Stimulated activated effector memory CD8-positive, alpha-beta T cell treated with anti-CD3 and anti-CD28 coated beads, Interleukin-12 subunit alpha, Interleukin-12 subunit beta, amount 100 ng/mL, for 72 hours (primary cell): ENCODE data around the gene ASIC4.
A peak's percentile ranks its signal among the peaks of the same experiment; 100 is the strongest.

ENCODE experiments used
- ATAC-seq: fragments of 150-1000 bp; cut with Tn5 transposase; 2 replicates; pipeline ENCODE4 v1.10.0; 2021
- DNase-seq, 2 donors: peaks; one replicate each; pipeline ENCODE4 v3.0.0; 2021 to 2022; ENCODE audit warnings: low spot score in 2 of 2
- H3K27ac Mint-ChIP-seq: one replicate; pipeline ENCODE4 v1.8.0; 2022; ENCODE audit warnings: mild to moderate bottlenecking, mixed read lengths
- H3K36me3 Mint-ChIP-seq: one replicate; pipeline ENCODE4 v1.8.0; 2022; ENCODE audit warnings: mild to moderate bottlenecking, mixed read lengths
- H3K4me1 Mint-ChIP-seq: one replicate; pipeline ENCODE4 v1.8.0; 2022; ENCODE audit warnings: mixed read lengths
- H3K4me3 Mint-ChIP-seq: one replicate; pipeline ENCODE4 v1.8.0; 2022; ENCODE audit warnings: mild to moderate bottlenecking, mixed read lengths
- H3K9me3 Mint-ChIP-seq: one replicate; pipeline ENCODE4 v1.8.0; 2022; ENCODE audit warnings: mixed read lengths

ASIC4 gene

GRCh38 chr2:219567791-219568361, 53.6 kb downstream of the ASIC4 start:
- no peaks in the 10 kb centered on the region for H3K9me3 Mint-ChIP-seq
- no peak overlapping the region for H3K27ac Mint-ChIP-seq
- DNase-seq (no peak), ATAC-seq (no peak)
- no peaks in the 10 kb centered on the region for H3K36me3 Mint-ChIP-seq
- no peaks in the 10 kb centered on the region for H3K4me1 Mint-ChIP-seq
- no peak overlapping the region for H3K4me3 Mint-ChIP-seq

GRCh38 chr2:219569041-219569440, 54.8 kb downstream of the ASIC4 start:
- ATAC-seq (no peak), DNase-seq (no peak)
- no peak overlapping the region for H3K4me3 Mint-ChIP-seq
- no peaks in the 10 kb centered on the region for H3K36me3 Mint-ChIP-seq
- no peaks in the 10 kb centered on the region for H3K9me3 Mint-ChIP-seq
- no peak overlapping the region for H3K27ac Mint-ChIP-seq
- H3K4me1 Mint-ChIP-seq: no peaks in the 10 kb centered on the region

DNA sequence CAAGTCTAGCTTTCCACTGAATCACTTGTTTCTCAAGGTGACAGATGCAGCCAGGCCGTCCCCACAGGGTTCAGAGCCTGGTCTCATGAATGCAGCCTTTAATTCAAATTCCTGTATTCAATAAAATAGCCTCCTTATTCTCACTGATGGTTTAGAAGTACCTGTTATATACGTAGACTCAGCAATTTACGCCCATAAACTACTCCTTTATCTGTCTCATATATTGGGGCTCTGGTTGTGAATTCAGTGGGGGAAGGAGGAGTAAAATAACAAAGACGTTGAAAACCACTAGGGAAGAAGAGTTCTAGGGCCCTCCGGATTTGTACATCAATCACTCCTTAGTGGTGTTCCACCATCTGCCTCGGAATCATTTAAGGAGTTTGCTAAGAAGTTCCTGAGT, 55.4 kb downstream of the ASIC4 start:
- Mint-ChIP-seq H3K4me1 (no peaks in the 10 kb centered on the region), H3K36me3 (no peaks in the 10 kb centered on the region), H3K27ac (no peak overlapping the region), H3K9me3 (no peaks in the 10 kb centered on the region), H3K4me3 (peak overlapping the region; percentile 42)
- DNase-seq: no peak
- ATAC-seq: no peak

DNA sequence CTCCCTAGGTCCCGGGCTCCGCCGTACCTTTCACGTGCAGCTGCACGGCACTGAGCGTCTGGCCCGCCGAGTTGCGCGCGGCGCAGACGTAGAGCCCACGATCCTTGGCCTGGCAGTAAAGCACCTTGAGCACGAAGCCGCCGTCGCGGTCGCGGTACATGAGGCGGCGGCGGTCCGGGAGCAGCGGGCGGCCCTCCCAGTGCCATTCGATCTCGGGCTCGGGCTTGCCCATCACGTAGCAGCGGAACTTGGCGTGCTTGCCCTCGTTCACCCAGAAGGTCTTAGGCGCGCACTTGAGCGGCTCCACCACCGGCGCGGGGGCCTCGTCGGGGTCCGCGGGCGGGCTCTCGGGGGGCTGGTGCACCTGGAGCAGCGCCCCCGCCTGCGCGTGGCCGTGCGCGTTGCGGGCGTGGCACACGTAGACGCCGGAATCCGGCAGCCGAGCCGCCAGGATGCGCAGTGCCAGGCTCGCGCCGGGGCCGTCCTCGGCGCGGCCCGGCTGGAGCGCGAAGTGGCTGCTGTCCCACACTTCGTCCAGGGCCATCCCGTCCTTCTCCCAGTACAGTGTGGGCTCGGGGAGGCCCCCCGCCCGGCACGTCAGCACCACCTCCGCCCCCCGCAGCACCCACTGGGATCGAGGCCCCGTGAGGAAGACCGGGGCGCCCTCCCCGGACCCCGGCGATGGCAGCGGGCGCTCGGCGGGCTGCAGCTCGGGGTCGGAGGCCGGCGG, 56.1 kb downstream of the ASIC4 start:
- no peaks in the 10 kb centered on the region for H3K9me3 Mint-ChIP-seq
- ATAC-seq (no peak), DNase-seq (no peak)
- H3K36me3 Mint-ChIP-seq: no peaks in the 10 kb centered on the region
- peak overlapping the region; percentile 42 for H3K4me3 Mint-ChIP-seq
- no peaks in the 10 kb centered on the region for H3K4me1 Mint-ChIP-seq
- no peak overlapping the region for H3K27ac Mint-ChIP-seq

DNA sequence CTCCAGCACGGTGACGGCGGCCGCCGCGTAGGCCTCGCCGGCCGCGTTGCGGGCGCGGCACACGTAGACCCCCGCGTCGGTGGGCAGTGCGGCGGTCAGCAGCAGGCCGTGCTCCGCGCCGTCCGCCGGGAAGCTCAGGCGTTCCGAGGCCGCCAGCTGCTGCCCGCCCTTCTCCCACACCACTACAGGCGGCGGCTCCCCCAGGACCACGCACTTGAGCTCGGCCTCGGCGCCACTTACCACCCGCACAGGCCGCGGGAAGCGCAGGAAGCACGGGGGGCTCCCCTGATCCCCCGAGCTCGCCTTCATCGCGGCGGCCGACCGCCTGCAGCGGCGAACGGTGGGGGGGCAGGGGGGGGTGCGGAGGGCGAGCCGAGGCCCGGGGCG, 56.6 kb downstream of the ASIC4 start:
- Mint-ChIP-seq H3K27ac (no peak overlapping the region), H3K9me3 (no peaks in the 10 kb centered on the region), H3K36me3 (no peaks in the 10 kb centered on the region), H3K4me3 (peak overlapping the region; percentile 42), H3K4me1 (no peaks in the 10 kb centered on the region)
- DNase-seq (no peak), ATAC-seq (no peak)

- no peaks in the 10 kb centered on the region for H3K4me1 Mint-ChIP-seq
- no peaks in the 10 kb centered on the region for H3K9me3 Mint-ChIP-seq
- ATAC-seq (no peak), DNase-seq (no peak)
- no peak within 1 kb of the TSS for H3K27ac Mint-ChIP-seq
- peak within 1 kb of the TSS; percentile 42 for H3K4me3 Mint-ChIP-seq
- no peaks in the 10 kb centered on the region for H3K36me3 Mint-ChIP-seq
Observed at GRCh38 chr2:219571311-219572236, 57.3 kb downstream of the ASIC4 start, which contains the start of gene OBSL1. TSS of gene OBSL1 (minus strand) at chr2:219571539. CDS start at chr2:219571232, 307 bp downstream.

- H3K4me3 Mint-ChIP-seq: peak within 1 kb of the TSS; percentile 42
- no peaks in the 10 kb centered on the region for H3K4me1 Mint-ChIP-seq
- ATAC-seq (no peak), DNase-seq (no peak)
- H3K36me3 Mint-ChIP-seq: no peaks in the 10 kb centered on the region
- H3K9me3 Mint-ChIP-seq: no peaks in the 10 kb centered on the region
- no peak within 1 kb of the TSS for H3K27ac Mint-ChIP-seq
Observed at GRCh38 chr2:219572237-219573001, 58.1 kb downstream of the ASIC4 start, which contains the start of gene INHA. TSS of gene INHA (plus strand) at chr2:219572310. CDS start at chr2:219572375, 65 bp downstream.

GRCh38 chr2:219573166-219573565, 58.9 kb downstream of the ASIC4 start:
- no peak overlapping the region for H3K27ac Mint-ChIP-seq
- no peak for ATAC-seq
- no peak overlapping the region for H3K4me3 Mint-ChIP-seq
- no peaks in the 10 kb centered on the region for H3K36me3 Mint-ChIP-seq
- no peaks in the 10 kb centered on the region for H3K9me3 Mint-ChIP-seq
- no peaks in the 10 kb centered on the region for H3K4me1 Mint-ChIP-seq
- DNase-seq: no peak

DNA sequence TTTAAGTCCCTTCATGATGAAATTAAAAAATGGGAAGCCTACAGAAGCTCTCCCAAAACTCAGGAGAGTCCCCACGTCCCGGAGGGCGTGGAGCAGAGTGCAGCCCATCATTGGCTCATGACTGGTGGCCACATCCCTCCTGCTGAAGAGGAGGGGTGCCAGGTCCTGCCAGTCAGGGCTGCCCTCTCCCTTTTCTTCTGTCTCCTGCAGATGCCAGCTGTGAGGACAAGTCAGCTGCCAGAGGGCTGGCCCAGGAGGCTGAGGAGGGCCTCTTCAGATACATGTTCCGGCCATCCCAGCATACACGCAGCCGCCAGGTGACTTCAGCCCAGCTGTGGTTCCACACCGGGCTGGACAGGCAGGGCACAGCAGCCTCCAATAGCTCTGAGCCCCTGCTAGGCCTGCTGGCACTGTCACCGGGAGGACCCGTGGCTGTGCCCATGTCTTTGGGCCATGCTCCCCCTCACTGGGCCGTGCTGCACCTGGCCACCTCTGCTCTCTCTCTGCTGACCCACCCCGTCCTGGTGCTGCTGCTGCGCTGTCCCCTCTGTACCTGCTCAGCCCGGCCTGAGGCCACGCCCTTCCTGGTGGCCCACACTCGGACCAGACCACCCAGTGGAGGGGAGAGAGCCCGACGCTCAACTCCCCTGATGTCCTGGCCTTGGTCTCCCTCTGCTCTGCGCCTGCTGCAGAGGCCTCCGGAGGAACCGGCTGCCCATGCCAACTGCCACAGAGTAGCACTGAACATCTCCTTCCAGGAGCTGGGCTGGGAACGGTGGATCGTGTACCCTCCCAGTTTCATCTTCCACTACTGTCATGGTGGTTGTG, 60.4 kb downstream of the ASIC4 start:
- ATAC-seq (no peak), DNase-seq (no peak)
- Mint-ChIP-seq H3K9me3 (no peaks in the 10 kb centered on the region), H3K27ac (no peak overlapping the region), H3K4me1 (no peaks in the 10 kb centered on the region), H3K4me3 (no peak overlapping the region), H3K36me3 (no peaks in the 10 kb centered on the region)

GRCh38 chr2:219575566-219576504, 61.6 kb downstream of the ASIC4 start:
- ATAC-seq (no peak), DNase-seq (no peak)
- H3K27ac Mint-ChIP-seq: no peak overlapping the region
- no peaks in the 10 kb centered on the region for H3K36me3 Mint-ChIP-seq
- no peaks in the 10 kb centered on the region for H3K4me1 Mint-ChIP-seq
- no peaks in the 10 kb centered on the region for H3K9me3 Mint-ChIP-seq
- H3K4me3 Mint-ChIP-seq: no peak overlapping the region

DNA sequence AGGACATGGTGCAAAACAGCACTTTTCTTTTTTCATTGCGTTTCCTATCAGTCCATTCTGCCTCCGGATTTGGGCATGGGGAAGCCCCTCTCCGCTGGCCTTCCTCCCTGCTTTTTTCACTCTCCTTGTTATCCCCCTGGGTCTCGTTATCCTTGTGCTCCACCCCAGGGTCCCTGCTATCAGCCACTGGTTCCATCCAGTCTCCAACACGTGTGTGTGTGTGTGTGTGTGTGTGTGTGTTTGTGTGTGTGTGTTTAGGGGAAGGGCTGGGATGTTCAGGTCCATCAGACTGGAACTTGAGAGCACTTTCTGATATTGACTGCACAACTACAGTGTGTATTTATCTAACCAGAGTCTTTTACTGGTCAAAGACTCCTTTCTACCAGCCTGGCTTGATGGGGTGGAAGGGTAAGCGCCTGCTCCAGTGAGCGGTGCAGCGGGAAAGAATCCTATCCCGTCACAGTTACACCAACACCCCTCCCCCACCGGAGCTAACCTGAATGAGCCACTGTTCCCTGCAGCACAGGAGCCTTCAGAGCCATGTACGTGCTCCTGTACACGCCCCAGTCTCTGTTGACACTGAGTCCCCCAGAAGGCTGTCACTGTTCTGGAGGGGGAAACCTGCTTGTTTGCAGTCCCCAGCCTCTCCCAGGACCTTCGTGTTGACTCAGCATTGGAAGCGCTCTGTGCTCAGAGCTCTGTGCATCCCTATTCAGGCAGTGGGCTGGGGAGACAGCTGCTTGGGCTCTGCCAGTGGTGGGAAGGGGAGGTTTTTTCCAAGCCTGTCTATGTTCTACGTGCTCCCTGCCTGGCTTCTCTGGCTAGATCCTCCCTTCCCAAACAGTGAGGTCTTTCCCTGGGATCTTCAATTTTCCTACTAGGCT, 62.5 kb downstream of the ASIC4 start:
- H3K4me1 Mint-ChIP-seq: no peaks in the 10 kb centered on the region
- peak; percentile 43 for ATAC-seq
- H3K36me3 Mint-ChIP-seq: no peaks in the 10 kb centered on the region
- H3K4me3 Mint-ChIP-seq: no peak overlapping the region
- H3K27ac Mint-ChIP-seq: no peak overlapping the region
- no peaks in the 10 kb centered on the region for H3K9me3 Mint-ChIP-seq
- DNase-seq: no peak

- H3K4me3 Mint-ChIP-seq: no peak overlapping the region
Observed at GRCh38 chr2:219578811-219579613, 64.7 kb downstream of the ASIC4 start.

More at GRCh38 chr2:219578811-219579613, 64.7 kb downstream of the ASIC4 start:
- ATAC-seq: no peak
- Mint-ChIP-seq H3K36me3 (no peaks in the 10 kb centered on the region), H3K27ac (no peak overlapping the region), H3K4me1 (no peaks in the 10 kb centered on the region), H3K9me3 (no peaks in the 10 kb centered on the region)
- no peak for DNase-seq
